Measurements from ENCODE around the gene TP73.

DNA sequence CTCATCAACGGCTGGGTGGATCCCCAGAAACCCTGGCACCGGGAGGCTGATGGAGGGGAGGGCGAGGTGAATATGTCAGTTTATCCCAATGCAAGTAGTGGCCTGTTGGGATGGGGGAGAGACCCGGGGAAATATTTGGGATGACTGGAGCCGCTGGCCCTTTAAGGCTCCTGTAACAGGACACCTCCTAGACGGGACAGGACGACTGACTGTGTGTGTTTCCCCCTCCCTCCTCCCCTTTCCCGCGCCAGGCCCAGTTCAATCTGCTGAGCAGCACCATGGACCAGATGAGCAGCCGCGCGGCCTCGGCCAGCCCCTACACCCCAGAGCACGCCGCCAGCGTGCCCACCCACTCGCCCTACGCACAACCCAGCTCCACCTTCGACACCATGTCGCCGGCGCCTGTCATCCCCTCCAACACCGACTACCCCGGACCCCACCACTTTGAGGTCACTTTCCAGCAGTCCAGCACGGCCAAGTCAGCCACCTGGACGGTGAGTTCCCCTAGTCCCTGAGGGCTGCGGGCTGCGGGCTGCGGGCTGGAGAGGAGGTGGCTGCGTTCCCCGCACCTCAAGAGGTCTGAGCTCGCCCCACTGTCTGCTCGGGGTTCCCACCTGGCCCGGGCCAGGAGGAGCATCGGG lies 55.1 kb downstream of the TP73 start:
- TF ChIP-seq ZFX (IDR thresholded peaks at IDR 0.05): no peak
- TF ChIP-seq, protein P1, sequence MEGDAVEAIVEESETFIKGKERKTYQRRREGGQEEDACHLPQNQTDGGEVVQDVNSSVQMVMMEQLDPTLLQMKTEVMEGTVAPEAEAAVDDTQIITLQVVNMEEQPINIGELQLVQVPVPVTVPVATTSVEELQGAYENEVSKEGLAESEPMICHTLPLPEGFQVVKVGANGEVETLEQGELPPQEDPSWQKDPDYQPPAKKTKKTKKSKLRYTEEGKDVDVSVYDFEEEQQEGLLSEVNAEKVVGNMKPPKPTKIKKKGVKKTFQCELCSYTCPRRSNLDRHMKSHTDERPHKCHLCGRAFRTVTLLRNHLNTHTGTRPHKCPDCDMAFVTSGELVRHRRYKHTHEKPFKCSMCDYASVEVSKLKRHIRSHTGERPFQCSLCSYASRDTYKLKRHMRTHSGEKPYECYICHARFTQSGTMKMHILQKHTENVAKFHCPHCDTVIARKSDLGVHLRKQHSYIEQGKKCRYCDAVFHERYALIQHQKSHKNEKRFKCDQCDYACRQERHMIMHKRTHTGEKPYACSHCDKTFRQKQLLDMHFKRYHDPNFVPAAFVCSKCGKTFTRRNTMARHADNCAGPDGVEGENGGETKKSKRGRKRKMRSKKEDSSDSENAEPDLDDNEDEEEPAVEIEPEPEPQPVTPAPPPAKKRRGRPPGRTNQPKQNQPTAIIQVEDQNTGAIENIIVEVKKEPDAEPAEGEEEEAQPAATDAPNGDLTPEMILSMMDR (IDR thresholded peaks at IDR 0.05 in 2 of 3, conservative IDR thresholded peaks at IDR 0.05 in 1 of 3; ENCODE audit: borderline replicate concordance in 1 of 3, insufficient read depth in 1 of 3, low read depth in 2 of 3, low read length in 2 of 3): no peak
- no peak for TF ChIP-seq CEBPB (IDR thresholded peaks at IDR 0.05; ENCODE audit: low read depth)
- TF ChIP-seq POLR2A (IDR thresholded peaks at IDR 0.05; ENCODE audit: borderline replicate concordance, extremely low read depth, insufficient read depth, insufficient read length): no peak
- TF ChIP-seq EZH2phosphoT487 (IDR thresholded peaks at IDR 0.05; ENCODE audit: borderline replicate concordance): no peak
- no peak for TF ChIP-seq POLR2AphosphoS5 (IDR thresholded peaks at IDR 0.05; ENCODE audit: low read depth, low read length)
- no peak for TF ChIP-seq YY1 (IDR thresholded peaks at IDR 0.05; ENCODE audit: extremely low read depth, insufficient replicate concordance, low read depth, low read length)
- TF ChIP-seq TCF7L2 (IDR thresholded peaks at IDR 0.05; ENCODE audit: borderline replicate concordance, extremely low read depth, insufficient read depth, insufficient read length): no peak
- TF ChIP-seq RAD21 (IDR thresholded peaks at IDR 0.05; ENCODE audit: low read depth): no peak
- TF ChIP-seq REST (IDR thresholded peaks at IDR 0.05; ENCODE audit: low read depth): no peak
